Activated CD8-positive, alpha-beta memory T cell treated with anti-CD3 and anti-CD28 coated beads for 1 hour (primary cell): ENCODE data around the gene HEPN1.

Source experiments
- DNase-seq, 2 donors: peaks; one replicate each; pipeline ENCODE4 v3.0.0-alpha.2; 2020; ENCODE audit warnings: low read depth in 1 of 2; ENCODE audit errors: extremely low read depth in 1 of 2

Gene HEPN1

DNA sequence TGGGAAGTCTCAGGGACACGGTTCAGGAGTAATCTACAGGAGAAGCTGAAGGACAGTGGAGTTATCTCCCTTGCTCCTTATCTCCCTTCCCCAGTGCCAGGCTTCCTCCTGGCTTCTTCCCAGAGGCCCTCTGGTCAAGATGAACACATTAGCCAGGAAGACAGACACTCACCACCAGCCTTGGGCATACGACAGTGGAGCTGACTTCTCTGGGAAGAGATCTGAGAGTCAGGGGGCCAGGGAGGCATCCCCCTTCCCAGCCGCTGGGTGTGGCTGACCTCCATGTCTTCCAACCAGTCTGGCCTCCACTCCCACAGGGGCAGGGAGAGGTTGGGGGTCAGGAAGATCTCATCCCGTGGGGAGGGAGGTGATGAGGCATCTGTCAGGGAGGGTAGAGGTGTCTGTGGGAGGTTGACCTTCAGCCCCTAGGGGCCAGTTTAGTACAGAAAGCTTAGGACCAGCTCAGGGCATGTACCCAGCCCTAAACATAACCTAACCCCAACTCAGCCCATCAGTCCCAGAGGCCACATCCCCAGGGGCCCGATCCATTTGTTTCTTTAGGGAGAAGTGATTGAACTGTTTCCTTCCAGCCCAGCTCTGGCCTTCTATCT lies 34.1 kb upstream of the HEPN1 start:
- DNase-seq = no peak

DNA sequence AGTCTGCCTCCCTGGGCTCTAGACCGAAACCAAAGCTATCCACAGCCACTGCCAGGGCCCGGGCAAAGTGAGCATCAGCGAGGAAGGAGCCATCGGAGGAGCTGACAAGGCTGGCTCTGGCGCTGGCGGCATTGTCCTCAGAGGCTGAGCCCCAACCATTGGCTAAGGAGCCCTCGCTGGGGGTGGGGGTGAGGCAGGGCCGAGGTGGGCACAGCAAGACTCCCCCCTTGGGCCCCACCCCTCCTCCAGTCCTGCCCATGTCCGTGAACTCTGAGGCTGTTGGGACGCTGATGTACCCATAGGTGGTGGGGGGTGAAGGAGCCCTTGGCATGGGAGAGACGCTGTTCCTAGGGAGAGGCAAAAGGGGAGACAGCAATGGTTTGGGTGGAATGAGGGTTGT lies 32.6 kb upstream of the HEPN1 start:
- no peak for DNase-seq

DNA sequence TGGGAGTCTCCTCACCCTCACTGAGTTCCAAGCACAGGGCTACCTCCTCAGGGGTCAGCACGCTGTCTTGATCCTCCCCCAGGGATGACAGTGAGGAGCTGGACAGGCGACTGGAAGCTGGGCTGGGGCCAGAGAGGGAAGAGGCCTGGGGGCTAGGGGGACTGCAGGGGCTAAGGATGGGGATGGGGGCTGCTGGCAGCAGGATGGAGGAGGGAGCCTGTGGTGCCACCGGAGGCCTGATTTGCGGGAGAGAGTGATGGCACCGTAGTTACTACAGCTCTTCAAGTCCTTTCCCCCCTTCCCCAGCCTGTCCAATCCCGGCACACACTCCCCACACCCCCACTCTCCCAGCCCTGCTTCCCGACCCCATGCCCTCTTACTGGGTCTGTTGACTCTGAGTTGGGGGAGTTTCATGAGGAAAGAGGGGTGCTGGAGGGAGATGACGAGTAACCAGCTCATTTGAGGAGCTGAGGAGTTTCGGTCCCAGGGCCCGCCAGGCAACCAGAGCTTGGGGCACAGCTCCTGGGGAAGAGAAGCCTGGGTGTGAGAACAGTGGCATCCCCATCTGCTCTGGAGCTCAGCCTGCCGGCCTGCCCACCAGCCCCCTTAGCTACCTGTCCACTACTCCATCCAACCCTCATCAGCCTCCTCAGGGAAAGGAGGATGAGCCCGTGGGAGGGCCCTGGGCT lies 31.9 kb upstream of the HEPN1 start:
- DNase-seq = no peak

DNA sequence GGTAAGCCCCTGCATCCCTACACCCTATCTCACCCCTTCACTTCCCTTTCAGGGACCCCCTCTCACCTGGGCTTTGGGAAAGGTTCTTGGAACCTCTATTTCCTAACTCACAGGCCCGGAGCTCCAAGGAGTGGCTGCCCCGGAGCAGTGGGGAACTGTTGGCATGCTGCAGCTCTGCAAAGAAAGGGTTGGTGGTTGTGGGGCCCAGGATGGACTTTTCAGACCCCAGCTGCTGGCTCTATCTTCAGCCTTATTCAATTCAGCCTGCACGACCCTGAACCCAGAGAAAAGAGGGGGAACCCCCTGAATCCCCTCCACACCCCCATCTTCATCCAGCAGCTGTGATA lies 31.4 kb upstream of the HEPN1 start:
- DNase-seq = no peak

DNA sequence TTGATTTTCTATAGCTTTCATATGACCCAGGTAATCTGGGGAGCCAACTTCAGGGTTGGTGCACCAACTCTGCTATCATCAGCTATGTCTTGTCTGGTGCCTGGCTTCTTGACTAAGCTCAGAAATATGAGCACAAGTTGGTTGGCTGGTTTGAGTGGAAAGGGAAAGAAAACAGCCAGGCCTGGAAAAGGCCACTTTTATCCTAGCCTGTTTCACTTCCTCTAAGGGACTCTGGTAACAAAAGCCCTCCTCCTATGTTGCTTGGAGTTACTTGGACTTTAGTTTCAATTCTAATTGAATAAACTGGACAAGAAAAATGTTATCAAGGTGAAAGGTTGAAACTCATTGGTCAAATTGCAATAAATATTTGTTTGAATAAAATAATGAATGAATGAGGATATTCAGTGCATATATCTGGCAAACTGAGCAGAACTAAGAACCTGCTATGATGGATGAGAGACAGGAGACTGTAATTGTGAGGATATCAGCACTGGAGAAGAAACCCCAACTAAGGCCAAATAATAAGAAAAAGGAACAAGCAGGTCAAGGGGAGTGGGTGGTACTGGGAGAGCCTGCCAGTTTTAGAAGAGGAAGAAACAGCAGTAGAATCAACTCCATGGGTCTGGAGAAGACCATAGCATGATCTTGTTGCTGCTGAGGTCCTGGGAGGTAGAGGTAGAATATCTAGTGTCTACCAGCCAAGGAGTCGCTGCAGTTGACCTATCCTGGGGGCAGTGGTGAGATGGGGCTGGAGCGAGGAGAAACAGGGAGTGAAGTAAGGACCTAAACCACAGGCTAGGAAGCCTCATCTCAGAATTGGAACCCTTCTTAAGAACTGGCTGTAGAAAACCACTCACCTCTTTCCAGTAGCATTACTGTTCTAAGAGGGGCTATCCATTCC lies 29.6 kb upstream of the HEPN1 start:
- DNase-seq = no peak

DNA sequence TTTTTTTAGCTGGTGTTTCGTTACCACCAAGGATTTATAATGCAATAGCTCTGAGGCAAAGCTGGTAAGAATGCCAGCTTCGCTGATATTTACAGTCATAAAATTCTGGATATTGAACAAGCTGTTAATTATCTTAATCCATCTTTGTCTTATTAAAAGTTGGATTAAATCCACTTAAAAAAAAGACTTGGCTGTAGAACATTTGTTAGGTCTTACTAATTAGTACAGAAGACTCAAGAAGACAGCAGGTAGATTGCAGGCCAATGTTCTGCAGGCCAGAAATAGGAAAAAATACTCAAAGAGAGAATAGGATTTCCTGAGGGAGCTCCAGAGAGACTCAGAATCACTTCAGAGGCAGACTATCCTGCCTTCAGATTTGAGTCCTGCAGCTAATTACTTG lies 28.9 kb upstream of the HEPN1 start:
- DNase-seq = no peak

DNA sequence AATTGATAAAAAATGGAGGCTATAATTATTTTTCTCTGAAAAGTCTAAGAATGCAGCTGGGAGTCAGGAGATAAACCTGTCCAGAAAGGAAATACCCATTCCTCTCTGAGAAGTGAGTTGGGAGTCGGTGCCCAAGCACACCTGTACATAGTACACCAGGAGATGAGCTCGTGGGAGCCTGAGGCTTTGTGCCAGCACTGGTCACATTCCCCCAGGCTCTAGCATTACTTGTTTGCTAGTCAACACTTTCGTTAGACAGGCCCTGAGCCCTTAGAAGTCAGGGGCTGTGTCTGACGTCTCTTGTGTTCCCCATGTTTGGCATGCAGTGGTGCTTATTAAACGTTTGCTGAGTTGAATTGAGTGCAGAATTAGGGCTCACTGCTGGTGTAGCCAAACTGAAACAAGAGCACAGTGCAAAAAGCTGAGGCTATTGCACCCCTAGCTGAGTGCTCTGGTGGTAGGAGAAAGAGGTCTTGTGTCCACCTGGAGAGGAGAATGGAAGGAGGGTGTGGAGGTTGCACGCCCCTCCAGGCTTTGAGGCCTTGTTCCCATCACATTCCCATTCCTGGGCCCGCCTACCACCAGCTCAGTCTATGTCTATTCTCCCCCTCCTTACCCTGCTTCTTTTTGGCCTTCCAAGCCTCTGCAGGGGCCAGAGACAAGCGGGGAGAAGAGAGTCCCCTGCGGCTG lies 28.2 kb upstream of the HEPN1 start:
- no peak for DNase-seq

DNA sequence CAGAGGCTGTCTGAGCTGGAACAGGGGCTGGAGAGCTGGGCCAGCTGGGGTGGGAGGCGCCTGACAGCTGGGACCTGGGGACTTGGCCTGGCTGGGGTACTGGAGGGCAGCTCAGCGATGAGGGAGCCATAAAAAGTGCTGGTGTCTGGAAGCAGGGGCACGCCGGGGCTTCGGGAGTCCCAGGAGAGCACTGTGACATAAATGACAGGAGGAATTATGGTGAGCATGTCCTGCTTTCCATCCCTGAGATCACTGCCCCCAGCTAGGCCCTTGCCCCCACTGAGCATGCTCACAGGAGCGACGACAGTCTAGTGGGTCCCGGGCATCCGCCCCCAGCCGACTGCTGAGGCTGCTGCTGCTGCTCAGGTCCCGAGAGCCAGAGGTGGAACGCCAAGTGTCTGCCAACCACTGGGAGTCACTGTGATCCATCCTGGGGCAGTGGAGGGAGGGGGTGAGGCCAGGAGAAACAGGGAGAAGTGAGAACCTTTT lies 27.6 kb upstream of the HEPN1 start:
- DNase-seq = no peak

DNA sequence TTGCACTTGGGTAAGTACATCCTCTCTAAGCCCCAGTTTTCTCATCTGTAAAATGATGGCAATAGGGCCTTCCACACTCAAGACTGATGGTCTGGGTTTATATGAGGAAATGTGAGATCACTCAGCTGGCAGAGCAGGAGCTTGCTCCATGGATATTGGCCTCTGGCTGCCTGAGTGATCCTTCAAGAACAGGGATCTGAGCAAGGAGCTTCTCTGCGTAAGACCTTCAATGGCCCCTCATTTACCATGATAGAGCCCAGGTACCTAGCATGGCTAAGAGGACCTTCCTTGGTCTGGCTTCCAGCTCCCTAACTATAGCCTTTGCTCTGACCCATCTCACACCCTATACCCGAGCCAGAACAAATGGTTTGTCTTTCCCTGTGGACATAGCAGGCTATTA lies 26.9 kb upstream of the HEPN1 start:
- DNase-seq = no peak

DNA sequence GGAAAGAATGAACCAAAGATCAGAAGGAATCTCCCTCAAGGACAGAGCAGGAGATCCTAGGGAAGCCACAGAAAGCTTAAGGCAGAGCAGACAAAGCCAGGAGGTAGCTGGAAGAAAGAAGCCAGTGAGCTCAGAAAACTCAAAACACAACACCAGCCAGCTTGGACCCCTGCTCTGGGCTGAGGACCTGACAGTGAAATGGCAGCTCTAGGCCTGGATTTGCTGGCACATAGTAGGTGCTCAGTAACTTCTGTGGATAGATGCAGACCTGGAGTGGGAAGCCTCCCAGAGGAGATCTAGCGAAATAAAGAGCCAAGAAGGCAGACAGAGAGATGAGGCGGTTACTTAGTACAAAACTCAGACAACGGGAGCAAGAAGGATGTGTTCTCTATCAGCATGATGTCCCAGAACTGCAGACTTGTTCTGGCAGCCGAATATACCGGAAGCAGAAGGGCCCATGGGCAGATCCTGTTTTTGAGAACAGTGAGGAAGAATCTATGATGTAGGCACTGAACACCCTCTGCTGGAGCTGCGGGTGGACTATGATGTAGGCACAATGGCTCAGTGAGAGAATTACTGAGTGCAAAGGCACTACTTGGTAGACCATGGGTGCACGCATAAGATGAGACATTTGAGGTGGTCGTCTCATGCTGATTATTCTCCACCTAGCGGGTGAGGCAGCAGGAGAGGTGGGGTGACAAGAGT lies 26.1 kb upstream of the HEPN1 start:
- no peak for DNase-seq

DNA sequence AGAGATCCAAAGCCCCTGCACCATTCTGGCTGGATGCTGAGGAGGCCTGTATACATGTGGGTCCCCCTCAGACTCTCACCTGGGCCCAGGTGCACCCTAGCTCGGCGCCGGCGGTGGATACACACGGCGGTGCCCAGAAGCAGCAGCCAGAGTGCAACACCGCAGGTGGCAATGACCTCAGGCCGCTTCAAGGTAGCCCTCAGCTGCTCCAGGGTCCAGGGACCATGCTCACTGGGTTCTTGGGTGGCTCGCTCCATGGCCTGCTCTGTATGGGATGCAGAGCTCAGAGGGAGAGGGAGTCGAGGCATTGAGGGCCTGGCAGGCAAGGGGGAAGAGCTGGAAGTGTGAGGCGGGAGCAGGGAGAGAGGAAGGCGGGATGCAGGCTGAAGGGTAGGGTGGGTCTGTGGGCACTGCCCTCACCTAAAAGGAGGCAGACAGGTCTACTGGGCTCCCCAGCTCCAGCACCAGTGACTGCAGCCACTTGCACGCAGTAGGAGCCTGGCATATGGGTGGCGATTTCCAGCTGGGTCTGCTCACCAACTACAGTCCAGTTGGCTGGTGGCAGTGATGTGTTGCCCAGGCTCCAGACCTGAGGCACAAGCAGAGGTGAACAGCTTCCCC lies 25.2 kb upstream of the HEPN1 start:
- DNase-seq = no peak

DNA sequence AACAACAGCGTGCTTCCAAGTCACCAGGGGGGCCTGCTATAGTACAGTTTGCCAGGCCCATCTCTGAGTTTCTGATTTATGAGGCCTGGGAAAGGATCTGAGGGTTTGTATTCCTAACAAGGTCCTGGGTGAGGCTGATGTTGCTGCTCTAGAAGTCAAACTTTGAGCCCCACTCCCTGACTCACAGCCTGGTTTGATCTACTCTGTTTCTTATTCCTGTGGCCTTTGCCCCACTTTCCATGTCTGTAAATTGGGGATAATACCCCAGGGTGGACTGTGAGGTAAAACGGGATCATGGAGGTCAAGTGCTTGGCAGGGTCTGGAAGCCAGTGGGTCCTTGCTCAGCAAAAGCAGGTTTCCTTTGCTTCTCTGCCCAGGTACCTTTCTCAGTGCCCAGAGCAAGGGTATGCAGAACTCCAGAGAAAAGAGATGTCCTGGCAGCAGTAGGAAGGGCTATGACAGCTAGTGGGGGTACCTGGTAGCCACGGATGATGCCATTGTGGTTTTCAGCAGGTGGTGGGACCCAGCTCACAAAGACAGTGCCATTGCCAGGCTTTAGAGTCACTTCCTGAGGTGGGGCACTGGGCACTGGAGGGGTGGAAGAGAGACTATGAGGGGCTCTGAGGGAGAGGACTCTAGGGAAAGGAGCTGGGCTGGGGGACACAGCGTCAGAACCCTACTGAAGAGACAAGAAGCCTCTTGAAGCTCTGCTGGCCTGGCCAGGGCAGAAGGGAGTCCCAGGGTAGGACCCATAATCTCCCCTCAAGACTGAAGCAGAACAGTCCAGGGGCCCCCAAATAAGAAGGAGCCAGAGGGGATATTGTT lies 24.2 kb upstream of the HEPN1 start:
- no peak for DNase-seq

DNA sequence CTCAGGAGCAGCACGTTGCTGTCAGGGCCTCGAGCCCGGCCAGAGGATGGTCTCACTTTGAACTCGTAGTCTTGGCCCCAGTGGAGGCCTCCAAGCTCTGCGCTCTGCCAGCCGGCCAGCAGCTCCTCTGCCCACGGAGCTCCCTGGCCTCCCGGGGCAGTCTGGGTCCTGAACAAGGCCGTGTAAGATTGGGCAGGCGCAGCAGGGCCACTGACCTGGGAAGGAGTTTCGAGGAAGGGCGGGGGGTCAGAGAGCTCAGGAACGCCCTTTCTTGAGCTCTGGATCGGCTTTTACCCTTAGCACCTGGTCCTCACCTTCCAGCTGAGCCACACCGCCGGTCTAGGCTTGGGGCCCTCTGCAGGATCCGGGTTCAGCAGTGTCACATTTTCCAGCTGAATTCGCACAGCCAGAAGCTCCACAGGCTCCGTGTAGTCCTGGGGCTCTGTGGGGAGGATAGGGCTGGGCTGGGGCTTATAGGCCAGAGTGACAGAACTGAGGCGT lies 23.5 kb upstream of the HEPN1 start:
- no peak for DNase-seq

DNA sequence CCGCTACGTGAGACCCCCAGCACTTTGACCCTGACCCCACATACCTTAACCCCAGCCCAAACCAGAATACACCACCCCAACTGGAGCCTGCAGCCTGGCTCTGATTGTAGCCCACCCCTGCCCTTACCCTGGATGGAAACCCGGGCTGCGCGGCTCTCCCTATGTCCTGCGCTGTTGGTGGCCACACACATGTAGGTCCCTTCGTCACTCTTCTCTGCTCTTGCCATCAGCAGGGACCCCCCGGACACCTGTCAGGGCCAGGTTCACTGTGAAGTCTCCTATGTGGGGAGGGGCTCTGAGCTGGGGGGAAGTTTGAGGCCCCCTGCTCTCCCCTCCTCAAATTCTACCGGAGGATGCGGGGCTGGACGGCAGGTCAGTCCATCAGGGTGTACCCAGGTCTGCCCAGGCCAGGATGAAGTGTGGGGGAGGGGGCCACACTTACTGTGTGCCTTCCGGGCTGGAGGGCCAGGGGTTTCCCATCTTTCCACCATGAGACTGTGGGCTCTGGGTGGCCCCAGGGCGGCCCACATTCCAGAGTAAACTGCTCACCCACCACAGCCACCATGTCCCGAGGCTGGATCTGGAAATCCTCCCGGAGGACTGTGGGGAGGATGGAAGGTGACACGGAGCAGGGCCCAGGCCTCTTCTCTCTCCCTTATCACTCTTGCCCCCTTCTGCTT lies 22.8 kb upstream of the HEPN1 start:
- DNase-seq = no peak

DNA sequence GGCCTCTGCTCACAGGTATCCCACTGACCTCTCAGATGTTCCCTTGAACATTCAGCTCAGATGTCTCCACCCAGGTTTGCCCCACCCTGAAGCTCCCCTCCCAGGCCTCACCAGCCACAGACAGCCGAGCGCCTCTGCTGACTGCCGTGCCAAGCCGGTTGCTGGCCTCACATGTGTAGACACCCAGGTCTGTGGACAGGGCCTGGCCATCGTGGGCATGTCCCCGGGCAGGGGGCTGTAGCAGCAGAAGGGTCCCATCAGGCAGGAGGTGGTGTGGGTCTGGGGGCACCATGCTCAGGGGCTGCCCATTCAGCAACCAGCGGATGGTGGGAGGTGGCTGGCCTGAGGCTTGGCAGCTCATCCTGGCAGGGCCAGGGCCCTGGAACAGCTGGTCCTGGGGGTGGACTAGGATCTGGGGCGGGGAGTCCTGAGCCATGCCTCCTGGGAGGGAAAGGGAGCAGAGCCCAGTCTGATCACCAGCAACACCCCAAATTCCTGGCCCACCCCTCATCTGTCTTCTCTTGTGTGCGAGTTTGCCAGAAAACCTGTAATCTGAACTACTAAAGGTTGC lies 22.1 kb upstream of the HEPN1 start:
- no peak for DNase-seq

DNA sequence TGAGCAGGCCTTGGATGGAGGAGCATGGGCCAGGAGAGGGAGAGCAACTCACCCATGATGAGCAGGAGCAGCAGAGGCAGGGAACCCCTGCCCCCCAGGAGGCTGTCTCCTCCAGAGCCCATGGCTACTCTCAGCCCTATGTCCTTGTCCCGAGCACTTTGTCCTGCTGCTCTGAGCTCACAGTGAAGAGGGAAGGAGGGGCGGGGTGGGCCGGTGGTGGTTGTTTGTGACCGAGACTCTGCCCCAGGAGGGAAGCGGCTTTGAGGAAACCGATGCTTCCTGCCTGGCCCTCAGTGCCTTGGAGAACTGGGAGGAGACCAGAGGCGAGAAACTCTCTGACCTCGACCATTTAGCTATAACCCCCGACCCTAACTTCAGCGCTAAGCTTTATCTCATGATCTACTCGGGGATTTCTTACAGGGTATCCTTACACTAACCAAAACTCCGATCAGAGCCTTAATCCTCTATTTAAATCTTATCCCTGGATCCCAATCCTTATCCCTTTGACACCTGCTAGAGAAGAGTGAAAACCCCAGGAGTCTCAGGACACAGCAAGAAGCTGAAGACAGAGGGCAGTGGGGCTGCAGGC lies 21.3 kb upstream of the HEPN1 start, which contains the start of gene ROBO4:
Gene ROBO4, minus strand, starts transcription at position 192 of the 589 bp plus-strand sequence. Its CDS starts 70 bp downstream, at position 122.
- DNase-seq = no peak

DNA sequence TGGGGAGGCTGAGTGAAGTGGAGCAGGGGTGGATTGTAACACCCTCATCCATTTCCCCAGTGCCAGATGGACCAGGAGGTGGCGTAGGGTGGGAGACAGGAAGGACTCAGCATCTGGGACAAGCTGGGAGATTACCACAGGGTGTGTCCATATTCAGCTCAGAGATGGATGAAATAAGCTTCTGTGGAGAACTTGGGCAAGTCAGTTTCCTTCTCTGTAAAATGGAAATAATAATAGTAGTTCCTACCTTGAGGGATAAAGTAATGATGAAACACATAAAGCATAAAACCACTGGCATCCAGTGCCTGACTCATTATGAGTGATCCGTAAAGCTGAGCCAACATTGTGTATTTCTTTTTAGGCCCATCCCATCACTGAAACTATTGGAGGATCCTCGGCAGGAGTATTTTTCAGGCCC lies 20.8 kb upstream of the HEPN1 start:
- DNase-seq = no peak

DNA sequence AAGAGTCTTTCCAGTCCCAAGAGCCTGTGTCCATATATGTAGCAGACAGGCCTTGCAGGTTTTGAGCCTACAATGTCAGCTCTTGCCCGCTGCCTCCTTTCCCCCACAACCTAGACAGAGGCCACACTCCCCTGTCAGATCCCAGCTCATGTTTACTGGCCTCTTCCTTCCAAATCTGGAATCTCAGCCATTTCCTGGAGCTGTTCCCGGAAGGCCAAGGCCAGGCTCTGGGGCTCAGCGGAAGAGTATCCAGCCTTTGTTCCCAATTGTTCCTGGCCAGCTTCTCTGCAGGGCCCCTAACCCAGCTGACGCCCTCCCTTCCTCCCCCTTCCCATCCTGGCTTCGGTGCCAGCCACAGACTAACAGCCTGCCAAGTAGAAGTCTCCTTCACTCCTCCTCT lies 20.3 kb upstream of the HEPN1 start:
- DNase-seq = no peak
